Mucosa of stomach (tissue), 1 donor: ENCODE data around the gene AKIRIN2.
"Not testable (repeated sequence)": the region's sequence is repeated elsewhere in the genome, so short reads cannot be mapped to it uniquely, and the experiment has no call there.

Experiments used
- H3K27me3 ChIP-seq: one replicate; pipeline ENCODE4 v1.7.0; 2013; ENCODE audit warnings: mild to moderate bottlenecking, low read length; ENCODE audit not compliant: control insufficient read depth, insufficient read depth
- H3K36me3 ChIP-seq: one replicate; pipeline ENCODE4 v1.7.0; 2013; ENCODE audit warnings: low read length; ENCODE audit not compliant: control insufficient read depth, insufficient read depth
- H3K4me1 ChIP-seq: one replicate; pipeline ENCODE4 v1.7.0; 2013; ENCODE audit warnings: mild to moderate bottlenecking, low read length; ENCODE audit not compliant: control insufficient read depth, insufficient read depth
- H3K4me3 ChIP-seq: one replicate; pipeline ENCODE4 v1.7.0; 2013; ENCODE audit warnings: low read length
- H3K9ac ChIP-seq: one replicate; pipeline ENCODE4 v1.7.0; 2013; ENCODE audit warnings: mild to moderate bottlenecking, low read length, moderate library complexity
- H3K9me3 ChIP-seq: one replicate; pipeline ENCODE4 v1.7.0; 2013; ENCODE audit warnings: mild to moderate bottlenecking, low read length, moderate library complexity; ENCODE audit not compliant: control insufficient read depth
- donor health status: Pancreatic carcinoma.

AKIRIN2 gene

DNA sequence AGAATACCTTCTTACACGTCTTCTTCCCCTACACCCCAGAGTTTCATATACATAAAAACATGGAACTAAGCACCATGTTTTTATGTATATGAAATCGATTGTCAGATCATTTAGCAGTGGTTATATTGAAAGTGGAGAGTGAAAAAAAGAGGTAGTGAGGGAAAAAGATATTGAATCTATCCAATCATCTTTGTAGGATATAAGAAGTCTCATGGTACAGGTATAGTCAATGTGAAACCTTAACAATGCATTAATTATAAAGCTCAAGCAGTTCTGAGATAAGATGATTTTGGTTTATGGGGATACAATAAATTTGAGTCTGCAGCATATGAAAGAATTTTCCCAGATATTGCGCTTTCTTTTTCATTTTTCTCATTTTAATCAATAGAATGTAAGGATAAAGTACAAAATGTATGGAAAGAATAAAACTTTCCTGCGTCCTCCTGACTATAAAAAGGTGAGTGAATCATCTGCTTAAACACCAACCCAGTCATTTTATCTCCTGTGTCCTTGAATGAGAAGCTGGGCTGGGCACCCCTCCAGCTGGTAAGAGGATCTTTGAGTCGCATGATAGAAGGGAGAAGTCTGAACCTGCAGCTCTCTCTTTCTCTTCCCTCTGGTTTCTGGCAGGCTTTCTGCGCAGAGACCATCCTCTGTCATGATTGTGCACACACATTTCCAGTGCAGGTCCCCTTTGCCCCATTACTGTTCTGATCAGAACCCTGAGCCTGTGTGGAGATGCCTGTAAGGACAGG lies 28.1 kb upstream of the AKIRIN2 start:
- H3K27me3 ChIP-seq: no peaks in the 10 kb centered on the region
- no peaks in the 10 kb centered on the region for H3K9me3 ChIP-seq
- no peak overlapping the region for H3K4me3 ChIP-seq
- H3K9ac ChIP-seq: no peak overlapping the region
- no peaks in the 10 kb centered on the region for H3K36me3 ChIP-seq
- peaks cover 5% of the 10 kb centered on the region for H3K4me1 ChIP-seq

DNA sequence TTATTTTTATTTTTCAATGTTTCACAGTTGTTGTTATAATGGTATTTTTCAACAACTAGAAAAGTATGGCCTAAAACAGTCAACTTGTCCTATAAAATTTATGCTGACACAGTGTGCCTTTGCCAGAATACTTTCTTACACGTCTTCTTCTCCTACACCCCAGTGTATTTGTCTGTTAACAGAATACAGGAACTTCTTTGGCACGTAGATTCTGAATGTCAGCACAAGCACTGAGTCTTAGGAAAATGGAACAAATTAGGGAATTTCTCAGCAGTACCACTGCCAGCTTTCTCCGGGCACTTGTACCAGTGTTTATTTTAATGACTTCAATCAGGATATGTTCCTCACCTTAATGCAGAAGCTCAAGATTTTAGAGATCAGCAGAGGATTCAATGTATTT lies 26.7 kb upstream of the AKIRIN2 start:
- Histone ChIP-seq H3K4me3 (no peak overlapping the region), H3K4me1 (peaks cover 5% of the 10 kb centered on the region)

GRCh38 chr6:87724983-87725811 lies 23.2 kb upstream of the AKIRIN2 start:
- no peaks in the 10 kb centered on the region for H3K9me3 ChIP-seq
- no peak overlapping the region for H3K4me3 ChIP-seq
- no peaks in the 10 kb centered on the region for H3K27me3 ChIP-seq
- no peak overlapping the region for H3K9ac ChIP-seq
- no peaks in the 10 kb centered on the region for H3K4me1 ChIP-seq
- no peaks in the 10 kb centered on the region for H3K36me3 ChIP-seq

More for the DNA sequence above, 26.7 kb upstream of the AKIRIN2 start:
- Histone ChIP-seq H3K9ac (no peak overlapping the region), H3K27me3 (no peaks in the 10 kb centered on the region), H3K9me3 (no peaks in the 10 kb centered on the region), H3K36me3 (no peaks in the 10 kb centered on the region)

GRCh38 chr6:87723170-87724078 lies 21.4 kb upstream of the AKIRIN2 start:
- Histone ChIP-seq H3K4me1 (no peaks in the 10 kb centered on the region), H3K9me3 (no peaks in the 10 kb centered on the region), H3K9ac (no peak overlapping the region), H3K4me3 (no peak overlapping the region), H3K36me3 (no peaks in the 10 kb centered on the region), H3K27me3 (no peaks in the 10 kb centered on the region)

GRCh38 chr6:87722540-87723169 lies 20.6 kb upstream of the AKIRIN2 start:
- Histone ChIP-seq H3K36me3 (no peaks in the 10 kb centered on the region), H3K9ac (no peak overlapping the region), H3K4me1 (no peaks in the 10 kb centered on the region), H3K9me3 (no peaks in the 10 kb centered on the region), H3K27me3 (no peaks in the 10 kb centered on the region), H3K4me3 (no peak overlapping the region)

DNA sequence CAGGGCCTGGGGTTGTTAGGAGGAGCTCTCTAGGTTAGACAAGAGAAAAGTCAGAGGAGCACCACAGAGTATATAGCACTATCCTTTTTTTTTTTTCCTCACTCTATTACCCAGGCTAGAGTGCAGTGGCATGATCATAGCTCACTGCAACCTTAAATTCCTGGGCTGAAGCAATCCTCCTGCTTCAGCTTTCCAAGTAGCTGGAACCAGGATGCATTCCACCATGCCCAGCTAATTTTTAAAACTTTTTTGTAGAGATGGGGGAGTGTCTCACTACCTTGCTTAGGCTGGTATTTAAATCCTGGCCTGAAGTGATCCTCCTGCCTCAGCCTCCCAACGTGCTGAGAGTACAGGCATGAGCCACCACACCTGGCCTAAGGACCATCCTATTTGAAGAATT lies 19.3 kb upstream of the AKIRIN2 start:
- Histone ChIP-seq H3K36me3 (no peaks in the 10 kb centered on the region), H3K9ac (no peak overlapping the region), H3K27me3 (no peaks in the 10 kb centered on the region), H3K9me3 (no peaks in the 10 kb centered on the region), H3K4me1 (no peaks in the 10 kb centered on the region), H3K4me3 (no peak overlapping the region)

GRCh38 chr6:87718662-87719433 lies 16.8 kb upstream of the AKIRIN2 start:
- Histone ChIP-seq H3K27me3 (no peaks in the 10 kb centered on the region), H3K4me3 (no peak overlapping the region), H3K9me3 (no peaks in the 10 kb centered on the region), H3K9ac (no peak overlapping the region), H3K36me3 (no peaks in the 10 kb centered on the region), H3K4me1 (no peaks in the 10 kb centered on the region)

DNA sequence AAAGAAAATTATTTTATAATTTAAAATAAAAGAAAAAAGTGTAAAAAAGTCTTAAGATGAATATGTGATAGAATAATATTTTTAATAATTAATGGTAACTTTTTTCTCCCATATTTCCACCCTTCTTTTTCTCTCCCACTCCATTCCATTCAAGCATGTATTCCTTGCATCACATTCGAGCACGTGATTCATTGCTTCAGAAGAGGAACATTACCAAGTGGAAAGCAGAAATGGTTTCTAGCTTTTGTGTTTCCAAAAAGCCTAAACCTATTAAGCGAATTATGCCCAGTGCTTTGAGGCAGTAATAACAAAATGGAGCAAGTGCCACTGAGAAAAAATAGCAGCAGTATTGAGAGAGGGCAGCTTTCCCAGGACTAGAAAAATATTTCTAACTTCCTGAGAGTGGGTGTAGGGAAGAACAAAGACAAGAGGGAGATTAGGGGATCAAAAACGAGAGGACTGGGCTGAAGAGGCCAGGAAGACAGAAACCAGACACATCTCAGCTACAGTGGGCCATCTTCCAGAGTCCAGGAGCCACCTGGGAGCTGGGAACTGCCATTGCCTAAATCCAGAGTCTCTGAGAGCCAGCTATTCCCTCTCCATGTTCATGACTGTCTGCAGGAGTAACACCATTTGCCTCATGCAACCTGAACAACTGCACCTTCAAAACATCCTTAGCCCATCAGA lies 15.0 kb upstream of the AKIRIN2 start:
- H3K36me3 ChIP-seq: no peaks in the 10 kb centered on the region
- no peak overlapping the region for H3K9ac ChIP-seq
- H3K9me3 ChIP-seq: no peaks in the 10 kb centered on the region
- H3K27me3 ChIP-seq: no peaks in the 10 kb centered on the region
- H3K4me3 ChIP-seq: no peak overlapping the region
- H3K4me1 ChIP-seq: no peaks in the 10 kb centered on the region

DNA sequence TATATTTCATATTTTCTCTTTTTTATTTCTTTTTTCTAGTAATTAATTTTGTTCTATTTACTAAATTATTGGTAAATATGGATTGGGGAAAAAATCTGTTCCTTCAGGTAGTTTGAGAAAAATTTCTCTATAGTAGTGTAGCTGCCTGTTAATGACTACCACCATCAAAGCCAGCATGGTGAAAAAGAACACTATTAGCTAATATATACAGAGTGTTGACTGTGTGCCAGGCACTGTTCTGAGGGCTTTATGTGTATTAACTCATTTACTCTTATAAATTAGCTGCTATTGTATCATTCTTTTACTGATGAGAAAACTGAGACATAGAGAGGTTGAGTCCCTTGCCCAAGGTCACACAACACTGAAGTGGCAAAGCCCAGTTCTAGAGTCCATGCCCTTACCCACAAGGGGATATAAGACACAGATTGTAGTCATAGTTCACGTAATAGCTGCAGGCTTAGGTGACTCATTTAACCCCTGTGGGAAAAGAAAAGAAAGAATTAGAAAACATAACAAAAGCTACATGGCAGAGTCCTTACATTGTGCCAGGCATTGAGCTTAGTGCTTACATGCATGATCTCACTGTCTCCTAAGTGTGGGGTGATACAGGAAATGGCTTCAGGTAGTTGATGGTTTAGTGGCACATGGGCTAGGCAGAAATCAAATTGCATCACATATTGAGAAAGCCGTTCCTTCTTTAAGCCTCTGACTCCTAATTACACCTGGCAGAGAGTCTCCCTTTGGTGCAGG lies 12.2 kb upstream of the AKIRIN2 start:
- H3K9me3 ChIP-seq: no peaks in the 10 kb centered on the region
- no peak overlapping the region for H3K9ac ChIP-seq
- H3K4me3 ChIP-seq: no peak overlapping the region
- H3K36me3 ChIP-seq: no peaks in the 10 kb centered on the region
- H3K4me1 ChIP-seq: no peaks in the 10 kb centered on the region
- H3K27me3 ChIP-seq: no peaks in the 10 kb centered on the region

- not testable (repeated sequence) for H3K9me3 ChIP-seq, H3K36me3 ChIP-seq, H3K27me3 ChIP-seq, H3K9ac ChIP-seq, H3K4me1 ChIP-seq, H3K4me3 ChIP-seq
Observed at GRCh38 chr6:87712713-87713112, 10.7 kb upstream of the AKIRIN2 start.
